GM12878 (cell line): ENCODE measurements around the gene UBL4B. TPM values are rescaled to one million over a fixed set of nuclear protein-coding genes. Genes with fewer than 3 reads are reported as not detected.

Source experiments
- ATAC-seq: fragments of 200-7000 bp; cut with Tn5 transposase; 3 replicates; pipeline ENCODE4 v1.9.1; 2020; ENCODE audit warnings: mild to moderate bottlenecking, moderate library complexity
- BruUV-seq: library from RNA; stranded (reverse); fragments of 400-500 nt; replicated peaks from 2 replicates; lab custom pipeline; 2021; lab: Mats Ljungman, UMichigan
- CTCF ChIA-PET: fragments of 300-600 bp; sonication (Branson Sonifier 250); formaldehyde crosslinking; extraction: SDS; loops from one replicate; lab custom pipeline; 2021; ENCODE audit warnings: inconsistent platforms; lab: Yijun Ruan, JAX
- POLR2A ChIA-PET: fragments of 350-600 bp; formaldehyde crosslinking; extraction: SDS; loops from one replicate; lab custom pipeline; 2021; ENCODE audit warnings: inconsistent platforms; lab: Charles Lee
- RAD21 ChIA-PET: fragments of 300-600 bp; sonication (Branson Sonifier 250); formaldehyde crosslinking; loops from one replicate; lab custom pipeline; 2023; ENCODE audit warnings: antibody characterized with exemption; ENCODE audit not compliant: unreplicated experiment; lab: Charles Lee
- SMC1A ChIA-PET: fragments of 300-600 bp; sonication (Branson Sonifier 250); formaldehyde crosslinking; loops from one replicate; lab custom pipeline; 2023; ENCODE audit not compliant: unreplicated experiment, uncharacterized antibody; lab: Charles Lee
- DNase-seq: peaks from one replicate; pipeline ENCODE4 v3.0.0-alpha.2; 2011; ENCODE audit warnings: low read depth, low spot score
- FAIRE-seq: peaks from 3 replicates; lab custom pipeline; 2011; peaks lifted over from hg19 to GRCh38; lab: Jason Lieb, UNC
- H2AFZ ChIP-seq: 2 replicates; pipeline ENCODE4 v1.6.0; 2011; ENCODE audit warnings: low read depth, low read length, control low read depth; ENCODE audit not compliant: control insufficient read depth
- H3K27ac ChIP-seq: 2 replicates; pipeline ENCODE4 v1.5.1; 2011; ENCODE audit warnings: control low read depth; ENCODE audit not compliant: control insufficient read depth, insufficient read depth
- H3K27me3 ChIP-seq, 2 experiments: replicated peaks in 1 of 2; 2 replicates each; pipeline versions ENCODE4 v1.6.0 to v1.6.1; 2011; ENCODE audit warnings: low read length in 1 of 2; ENCODE audit not compliant: control insufficient read depth in 2 of 2, insufficient read depth in 2 of 2
- H3K36me3 ChIP-seq, 2 experiments: 2 replicates each; pipeline ENCODE4 v1.5.1; 2011; ENCODE audit warnings: low read length in 1 of 2; ENCODE audit not compliant: control insufficient read depth in 2 of 2, insufficient read depth in 2 of 2
- H3K4me1 ChIP-seq: 2 replicates; pipeline ENCODE4 v1.6.1; 2011; ENCODE audit warnings: mild to moderate bottlenecking, low read length, moderate library complexity, mixed read lengths; ENCODE audit not compliant: control insufficient read depth, insufficient read depth
- H3K4me2 ChIP-seq: 2 replicates; pipeline ENCODE4 v1.6.0; 2011; ENCODE audit warnings: control low read depth; ENCODE audit not compliant: control insufficient read depth, insufficient read depth
- H3K4me3 ChIP-seq: fragments of 200-600 bp; sonication (generic); 2 replicates; pipeline ENCODE4 v1.5.1; 2016
- H3K79me2 ChIP-seq: 2 replicates; pipeline ENCODE4 v1.6.0; 2011; ENCODE audit warnings: low read length; ENCODE audit not compliant: control insufficient read depth, insufficient read depth
- H3K9ac ChIP-seq: 2 replicates; pipeline ENCODE4 v1.8.0; 2011; ENCODE audit warnings: low read length, control low read depth, mixed read lengths; ENCODE audit not compliant: control insufficient read depth, insufficient read depth
- H3K9me3 ChIP-seq: replicated peaks from 3 replicates; pipeline ENCODE4 v1.5.1; 2011; ENCODE audit warnings: mild to moderate bottlenecking, low read length; ENCODE audit not compliant: control insufficient read depth, insufficient read depth
- H4K20me1 ChIP-seq: 2 replicates; pipeline ENCODE4 v1.6.0; 2011; ENCODE audit not compliant: control insufficient read depth, insufficient read depth
- CEBPB ChIP-seq, 2 experiments: fragments of 150-350 bp in 1 of 2; IDR thresholded peaks; 2 replicates each; pipeline ENCODE4 v1.6.1; 2012 to 2014; ENCODE audit warnings: low read depth in 2 of 2, low read length in 2 of 2, borderline replicate concordance in 1 of 2, inconsistent platforms in 1 of 2
- KDM1A ChIP-seq: fragments of 200-600 bp; sonication (generic); IDR thresholded peaks from 2 replicates; pipeline ENCODE4 v1.6.1; 2016; ENCODE audit warnings: borderline replicate concordance
- POU2F2 ChIP-seq: IDR thresholded peaks from 3 replicates; pipeline ENCODE4 v1.6.1; 2011; ENCODE audit warnings: low read depth, mild to moderate bottlenecking, low read length, borderline replicate concordance
- RBBP5 ChIP-seq: fragments of 200-600 bp; sonication (generic); conservative IDR thresholded peaks from 2 replicates; pipeline ENCODE4 v1.6.1; 2016
- STAT3 ChIP-seq: IDR thresholded peaks from 2 replicates; pipeline ENCODE4 v1.6.1; 2011; ENCODE audit warnings: low read depth, low read length, improper control_type of control experiment
- USF1 ChIP-seq: IDR thresholded peaks from 2 replicates; pipeline ENCODE4 v1.6.1; 2011; ENCODE audit warnings: borderline replicate concordance, low read depth, mild to moderate bottlenecking, moderate library complexity, mixed read lengths, low read length; ENCODE audit not compliant: insufficient read depth; ENCODE audit errors: extremely low read length
- WGBS: methylation state at CpG from one replicate; pipeline ENCODE4 v1.1.6; 2016; ENCODE audit warnings: low lambda C conversion rate; ENCODE audit not compliant: insufficient replicate concordance, insufficient coverage; ENCODE audit errors: missing lambda C conversion rate; 5-methylcytosine and 5-hydroxymethylcytosine counted together
- in situ Hi-C: fragments of 300-500 bp; cut with MboI; formaldehyde crosslinking; loops from 9 replicates; pipeline ENCODE4 v1.14.3; 2018; ENCODE audit warnings: mixed read lengths
- intact Hi-C: fragments of 100-400 bp; cut with micrococcal nuclease; formaldehyde crosslinking; loops from one replicate; pipeline ENCODE4 v1.14.2; 2022; ENCODE audit not compliant: unreplicated experiment
- polyA plus RNA-seq, 11 experiments: library from polyadenylated mRNA; depleted of rRNA in 4 of 11; unstranded in 6 of 11; stranded (reverse) in 5 of 11; fragments of >200 nt; fragmentation: Nextera tagmentation in 4 of 11; fragmentation: Illumina TruSeq in 1 of 11; extraction: Ambion mirVana in 4 of 11; extraction: Trizol in 1 of 11; gene quantifications; 1 replicate in 1 of 11; 2 replicates in 10 of 11; pipeline versions ENCODE4 v1.2.1 to v1.2.3, GENCODE V29; 2011 to 2016; ENCODE audit warnings: inconsistent platforms in 2 of 11, missing spikeins in 2 of 11, low read depth in 1 of 11
- total RNA-seq, 4 experiments: library from RNA; depleted of rRNA in 3 of 4; stranded (reverse); fragments of >200 nt in 3 of 4; fragmentation: Illumina TruSeq in 1 of 4; extraction: Trizol in 1 of 4; gene quantifications; 2 replicates each; pipeline versions ENCODE4 v1.2.1 to v1.2.3, GENCODE V29; 2013 to 2021
- TF ChIP-seq, protein P1 (sequence below): fragments of 450-650 bp; IDR thresholded peaks from 2 replicates; pipeline ENCODE4 v1.6.1; 2017; ENCODE audit warnings: mild to moderate bottlenecking, moderate library complexity
- TF ChIP-seq, protein P2 (sequence below): fragments of 450-650 bp; IDR thresholded peaks from 2 replicates; pipeline ENCODE4 v1.6.1; 2017; ENCODE audit warnings: low read depth, mild to moderate bottlenecking, moderate library complexity

The UBL4B gene
- total and polyA plus RNA-seq, 10 of the 15 experiments (the other 5 are each of a cell fraction or from before 2014, with no cell fraction given): 0.06 to 0.15 TPM; not detected in 8

- no peak overlapping the region for H3K4me2 ChIP-seq
- intact Hi-C loops (no loop called here), in situ Hi-C loops (no loop called here)
- ChIA-PET CTCF (interaction anchor here (1.0 to 2.1 kb wide), 5 partner anchors 11 to 28 kb away, joined by 3 to 13 read pairs (median 3); no protein-coding TSS in a partner anchor), POLR2A (no interaction called here), RAD21 (interaction anchor here (0.9 kb wide), 1 partner anchor 29 kb away, joined by 3 read pairs; no protein-coding TSS in a partner anchor), SMC1A (interaction anchor here (1.1 kb wide), 1 partner anchor 9 kb away, joined by 3 read pairs; no protein-coding TSS in a partner anchor)
- TF ChIP-seq STAT3 (no peak), CEBPB (IDR thresholded peaks at IDR 0.05; ENCODE audit: borderline replicate concordance in 1 of 2, low read depth in 2 of 2, low read length in 2 of 2) (no peak), KDM1A (no peak), RBBP5 (no peak), POU2F2 (no peak), USF1 (no peak)
- TF ChIP-seq, protein P1, sequence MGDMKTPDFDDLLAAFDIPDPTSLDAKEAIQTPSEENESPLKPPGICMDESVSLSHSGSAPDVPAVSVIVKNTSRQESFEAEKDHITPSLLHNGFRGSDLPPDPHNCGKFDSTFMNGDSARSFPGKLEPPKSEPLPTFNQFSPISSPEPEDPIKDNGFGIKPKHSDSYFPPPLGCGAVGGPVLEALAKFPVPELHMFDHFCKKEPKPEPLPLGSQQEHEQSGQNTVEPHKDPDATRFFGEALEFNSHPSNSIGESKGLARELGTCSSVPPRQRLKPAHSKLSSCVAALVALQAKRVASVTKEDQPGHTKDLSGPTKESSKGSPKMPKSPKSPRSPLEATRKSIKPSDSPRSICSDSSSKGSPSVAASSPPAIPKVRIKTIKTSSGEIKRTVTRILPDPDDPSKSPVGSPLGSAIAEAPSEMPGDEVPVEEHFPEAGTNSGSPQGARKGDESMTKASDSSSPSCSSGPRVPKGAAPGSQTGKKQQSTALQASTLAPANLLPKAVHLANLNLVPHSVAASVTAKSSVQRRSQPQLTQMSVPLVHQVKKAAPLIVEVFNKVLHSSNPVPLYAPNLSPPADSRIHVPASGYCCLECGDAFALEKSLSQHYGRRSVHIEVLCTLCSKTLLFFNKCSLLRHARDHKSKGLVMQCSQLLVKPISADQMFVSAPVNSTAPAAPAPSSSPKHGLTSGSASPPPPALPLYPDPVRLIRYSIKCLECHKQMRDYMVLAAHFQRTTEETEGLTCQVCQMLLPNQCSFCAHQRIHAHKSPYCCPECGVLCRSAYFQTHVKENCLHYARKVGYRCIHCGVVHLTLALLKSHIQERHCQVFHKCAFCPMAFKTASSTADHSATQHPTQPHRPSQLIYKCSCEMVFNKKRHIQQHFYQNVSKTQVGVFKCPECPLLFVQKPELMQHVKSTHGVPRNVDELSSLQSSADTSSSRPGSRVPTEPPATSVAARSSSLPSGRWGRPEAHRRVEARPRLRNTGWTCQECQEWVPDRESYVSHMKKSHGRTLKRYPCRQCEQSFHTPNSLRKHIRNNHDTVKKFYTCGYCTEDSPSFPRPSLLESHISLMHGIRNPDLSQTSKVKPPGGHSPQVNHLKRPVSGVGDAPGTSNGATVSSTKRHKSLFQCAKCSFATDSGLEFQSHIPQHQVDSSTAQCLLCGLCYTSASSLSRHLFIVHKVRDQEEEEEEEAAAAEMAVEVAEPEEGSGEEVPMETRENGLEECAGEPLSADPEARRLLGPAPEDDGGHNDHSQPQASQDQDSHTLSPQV: no peak
- TF ChIP-seq, protein P2, sequence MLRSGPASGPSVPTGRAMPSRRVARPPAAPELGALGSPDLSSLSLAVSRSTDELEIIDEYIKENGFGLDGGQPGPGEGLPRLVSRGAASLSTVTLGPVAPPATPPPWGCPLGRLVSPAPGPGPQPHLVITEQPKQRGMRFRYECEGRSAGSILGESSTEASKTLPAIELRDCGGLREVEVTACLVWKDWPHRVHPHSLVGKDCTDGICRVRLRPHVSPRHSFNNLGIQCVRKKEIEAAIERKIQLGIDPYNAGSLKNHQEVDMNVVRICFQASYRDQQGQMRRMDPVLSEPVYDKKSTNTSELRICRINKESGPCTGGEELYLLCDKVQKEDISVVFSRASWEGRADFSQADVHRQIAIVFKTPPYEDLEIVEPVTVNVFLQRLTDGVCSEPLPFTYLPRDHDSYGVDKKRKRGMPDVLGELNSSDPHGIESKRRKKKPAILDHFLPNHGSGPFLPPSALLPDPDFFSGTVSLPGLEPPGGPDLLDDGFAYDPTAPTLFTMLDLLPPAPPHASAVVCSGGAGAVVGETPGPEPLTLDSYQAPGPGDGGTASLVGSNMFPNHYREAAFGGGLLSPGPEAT: no peak
- H3K4me1 ChIP-seq: no peaks in the 10 kb centered on the region
- no peaks in the 10 kb centered on the region for H3K9me3 ChIP-seq
- no peak overlapping the region for H3K9ac ChIP-seq
- H3K4me3 ChIP-seq: no peak overlapping the region
- DNase-seq: no peak
- H4K20me1 ChIP-seq: no peaks in the 10 kb centered on the region
- H3K79me2 ChIP-seq: no peaks in the 10 kb centered on the region
- ATAC-seq: no peak
- WGBS: 33% methylated on average over 3 of the region's 3 CpGs
- no peaks in the 10 kb centered on the region for H3K36me3 ChIP-seq
- BruUV-seq: no TSS peak
- no peak overlapping the region for H2AFZ ChIP-seq
- peaks cover 0 to 1% of the 10 kb centered on the region in 2 experiments; a peak in 2 of 4 replicates for H3K27me3 ChIP-seq
- no peak for FAIRE-seq
- H3K27ac ChIP-seq: no peak overlapping the region
Observed at GRCh38 chr1:110076789-110077500, 35.3 kb upstream of the UBL4B start.
